HG03469 (cell line): Measurements from ENCODE around the gene PRKCE.

Experiments
- ATAC-seq: cut with Tn5 transposase; IDR thresholded peaks from one replicate; pipeline ENCODE4 v1.9.1; 2021; ENCODE audit warnings: mild to moderate bottlenecking, moderate library complexity, moderate number of reproducible peaks; ENCODE audit not compliant: unreplicated experiment

The PRKCE gene

DNA sequence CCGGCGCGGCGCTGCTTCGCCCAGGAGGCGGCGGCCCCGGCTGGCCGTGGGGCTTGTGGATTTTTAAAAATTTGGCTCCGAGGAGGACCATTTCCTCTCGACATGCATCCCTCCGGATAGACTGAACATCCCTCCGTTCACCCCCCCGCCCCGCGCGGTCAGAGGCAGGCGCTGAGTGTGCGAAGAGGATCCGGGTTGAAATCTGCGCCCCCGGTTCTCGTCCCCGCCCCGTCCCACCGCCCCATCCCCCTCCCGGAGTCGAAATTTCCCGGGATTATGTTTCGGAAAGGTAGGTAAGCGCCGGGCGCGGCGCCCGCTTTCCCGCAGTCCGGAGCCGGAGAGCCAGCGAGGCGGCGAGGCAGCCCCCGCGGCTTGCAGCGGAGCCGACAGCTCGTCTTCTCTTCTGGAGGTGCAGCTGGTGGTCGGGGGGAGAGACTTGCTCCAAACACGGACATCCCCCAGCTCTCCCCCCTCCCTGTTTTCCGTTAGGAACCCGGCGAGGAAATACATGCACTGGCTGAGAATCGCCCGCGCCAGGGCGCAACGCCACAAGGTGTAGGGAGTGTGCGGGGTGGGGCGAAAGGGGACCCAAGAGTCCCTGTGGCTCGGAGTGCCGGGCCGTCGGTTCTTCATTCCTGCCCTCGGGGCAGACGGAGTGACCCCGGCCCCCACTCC, at the start of gene PRKCE:
PRKCE (plus strand) TSS at position 261 of the 675 bp plus-strand sequence.
- no peak for ATAC-seq

DNA sequence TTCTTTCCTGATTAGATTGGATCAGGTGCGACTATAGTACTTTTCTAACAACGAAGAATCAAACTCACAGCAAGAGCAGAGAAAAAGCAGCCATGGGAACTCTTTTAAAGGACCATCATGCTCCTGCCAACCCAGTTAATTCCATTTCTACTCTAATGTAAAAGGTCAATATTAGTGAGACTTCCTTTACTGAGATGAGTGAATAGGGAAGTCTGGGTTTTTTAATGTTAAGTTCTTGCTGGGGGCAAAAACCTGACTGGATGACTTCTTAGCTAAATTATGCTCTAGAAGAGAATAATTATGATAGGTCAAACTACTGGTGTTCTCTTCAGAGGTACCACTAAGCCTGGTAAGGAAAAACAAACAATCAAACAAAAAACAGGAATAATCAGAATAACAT, 48.9 kb upstream of the PRKCE start:
- ATAC-seq, result no peak

DNA sequence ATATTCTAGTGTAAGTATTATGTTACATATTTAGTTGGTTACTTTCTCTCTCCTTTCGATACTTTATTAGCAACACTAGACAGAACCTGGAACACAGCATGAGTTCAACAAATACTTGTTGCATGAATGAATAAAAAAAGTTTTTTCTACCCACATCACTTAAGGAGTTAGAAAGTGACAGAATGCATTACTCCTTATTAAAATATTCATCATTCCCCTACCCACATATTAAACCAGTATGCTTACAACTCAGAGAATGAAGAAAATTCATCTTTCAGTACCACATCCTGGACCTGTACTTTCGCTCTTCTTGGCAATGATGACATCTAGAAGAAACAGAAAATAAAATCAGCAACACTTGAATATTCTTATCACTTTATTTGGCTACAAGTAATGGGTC, 46.4 kb upstream of the PRKCE start:
- ATAC-seq, result no peak

DNA sequence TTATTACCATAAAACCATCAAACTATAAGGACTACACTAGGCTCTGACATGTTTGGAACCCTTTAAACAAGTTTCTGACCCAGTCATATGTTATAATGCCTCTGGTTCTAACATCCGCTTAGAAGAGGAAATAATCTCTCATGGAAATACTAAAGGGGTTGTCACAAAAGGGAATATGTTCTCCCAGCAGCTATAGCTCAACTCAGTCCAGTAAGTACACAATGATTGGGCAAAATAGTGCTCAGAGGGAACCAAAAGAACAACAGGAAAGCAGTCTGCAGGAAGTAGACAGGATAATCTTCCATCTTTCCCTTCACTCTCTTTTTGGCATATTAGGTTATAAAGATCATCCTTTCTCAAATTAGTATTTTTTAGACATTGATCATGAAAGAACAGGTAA, 44.7 kb upstream of the PRKCE start:
- ATAC-seq, result no peak

DNA sequence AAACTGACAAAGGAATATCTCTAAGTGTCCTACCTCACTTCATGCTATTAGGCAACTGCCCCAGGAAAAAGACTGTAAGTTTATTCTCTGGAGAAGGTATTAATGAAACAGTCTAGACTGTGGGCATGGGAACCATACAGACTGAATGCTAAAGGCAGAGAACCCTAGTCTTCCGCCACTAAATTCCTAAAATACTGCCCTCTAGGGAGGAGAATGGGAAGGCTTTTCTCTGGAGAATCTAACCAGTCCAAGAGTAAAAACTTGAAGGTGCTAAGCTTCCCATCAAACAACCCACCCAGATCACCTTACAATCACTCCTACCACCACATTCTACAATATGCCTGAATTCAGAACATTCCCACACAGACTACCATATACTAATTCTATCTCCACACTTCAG, 43.8 kb upstream of the PRKCE start:
- no peak for ATAC-seq

DNA sequence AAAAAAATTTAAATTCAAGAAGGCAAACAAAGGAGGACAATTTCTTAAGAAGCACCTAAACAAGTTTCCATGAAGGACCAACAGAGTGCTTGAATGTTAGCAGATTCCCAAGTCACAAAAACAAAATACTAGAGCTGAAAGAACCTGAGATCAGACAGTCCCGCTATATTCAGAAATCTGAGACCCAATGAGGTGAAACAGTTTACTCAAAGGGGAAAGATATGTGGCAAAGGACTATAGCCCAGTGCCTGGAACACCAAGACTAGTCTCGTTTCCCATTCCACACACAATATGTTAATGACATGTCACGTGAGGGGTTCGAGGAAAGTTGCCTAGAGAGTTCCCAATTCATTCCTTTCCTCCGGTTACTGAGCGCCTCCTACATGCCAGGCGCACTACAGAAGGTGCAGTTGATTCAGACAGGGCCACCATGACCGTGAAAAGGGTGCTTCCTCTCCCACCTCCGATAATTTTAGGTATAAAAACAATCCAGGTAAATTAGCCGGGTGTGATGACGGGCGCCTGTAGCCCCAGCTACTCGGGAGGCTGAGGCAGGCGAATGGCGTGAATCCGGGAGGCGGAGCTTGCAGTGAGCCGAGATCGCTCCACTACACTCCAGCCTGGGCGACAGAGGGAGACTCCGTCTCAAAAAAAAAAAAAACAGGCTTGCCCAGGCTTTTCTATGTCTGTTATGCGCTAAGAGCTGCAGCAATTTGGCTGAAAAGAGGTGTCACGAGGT, 41.0 kb upstream of the PRKCE start:
- ATAC-seq, result peak; percentile 9

DNA sequence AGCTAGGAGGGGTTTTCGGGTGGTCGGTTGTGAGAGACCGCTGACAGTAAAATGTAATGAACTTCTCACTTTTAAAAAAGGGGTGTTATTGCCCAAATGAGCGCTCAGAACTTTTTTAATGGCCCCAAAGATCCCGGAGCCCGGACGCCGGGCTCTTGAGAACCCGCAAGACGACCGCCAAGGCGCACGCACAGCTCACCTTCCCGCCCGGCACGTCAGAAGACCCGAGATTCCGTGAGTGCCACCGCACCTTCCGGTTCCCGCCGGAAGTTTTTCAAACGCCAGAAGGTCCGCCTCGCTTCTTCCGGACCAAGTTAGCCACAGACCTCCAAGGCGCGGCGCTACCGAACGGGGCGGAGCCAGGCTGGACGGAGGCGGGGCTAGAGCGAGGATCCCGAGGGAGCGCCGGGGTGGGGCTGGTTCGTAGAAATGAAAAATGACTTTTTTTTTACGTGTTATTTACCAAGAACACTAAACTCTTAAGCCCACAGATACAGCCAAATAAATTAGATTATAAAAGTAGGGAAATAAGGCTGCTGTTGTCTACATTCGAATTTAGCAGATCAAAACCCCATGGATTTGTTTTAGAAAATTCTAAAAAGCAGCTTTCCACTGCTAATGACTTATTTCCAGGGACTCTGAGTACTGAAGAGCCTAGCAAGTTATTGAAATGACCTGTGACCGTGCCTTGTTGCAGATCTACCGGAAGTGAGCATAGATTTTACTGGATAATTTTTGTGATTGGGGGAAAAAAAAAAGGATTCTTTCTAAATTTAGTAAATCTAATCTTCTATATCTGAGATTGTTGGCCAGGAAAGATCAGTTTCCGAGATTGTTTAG, 40.2 kb upstream of the PRKCE start, which contains the start of gene SRBD1:
SRBD1 (minus strand) TSS at position 248 of the 840 bp plus-strand sequence. CDS start 5,826 bp downstream, outside the sequence.
- ATAC-seq, result peak; percentile 80

DNA sequence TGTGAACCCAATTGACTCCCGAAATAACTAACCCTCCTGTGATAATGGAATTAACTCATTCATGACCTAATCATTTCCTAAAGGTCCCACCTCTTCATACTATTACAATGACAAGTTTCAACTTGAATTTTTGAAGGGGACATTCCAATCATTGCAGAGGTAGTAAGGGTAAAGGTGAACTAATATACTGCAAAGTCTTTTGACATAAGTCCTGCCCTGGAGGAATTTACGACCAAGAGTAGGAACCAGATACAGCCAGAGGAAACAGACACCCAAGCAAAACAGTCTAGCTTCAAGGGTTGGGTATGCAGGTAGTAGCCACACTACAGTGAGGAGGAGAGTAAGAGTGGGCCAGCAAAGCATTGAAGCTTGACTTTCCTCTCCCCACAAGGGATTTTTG, 39.2 kb upstream of the PRKCE start:
- ATAC-seq, result no peak

DNA sequence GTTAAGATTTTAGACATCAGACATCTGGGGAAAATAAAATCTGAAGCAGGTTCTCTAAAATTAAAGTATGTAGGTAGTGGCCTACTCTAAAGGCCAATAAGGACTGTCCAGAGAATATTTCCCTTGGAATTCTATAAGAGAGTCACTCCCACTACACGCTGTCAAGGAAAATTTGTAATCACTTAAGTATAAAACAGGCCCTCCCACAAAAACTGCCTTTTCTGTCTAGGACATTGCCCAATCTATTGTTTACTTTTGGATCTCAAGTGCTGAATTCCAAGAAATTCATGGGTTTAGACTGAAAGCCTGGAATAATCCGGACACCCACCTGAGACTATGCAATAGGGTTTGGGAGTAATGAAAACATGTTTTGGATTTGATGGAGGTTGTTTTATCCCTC, 38.7 kb upstream of the PRKCE start:
- no peak for ATAC-seq

DNA sequence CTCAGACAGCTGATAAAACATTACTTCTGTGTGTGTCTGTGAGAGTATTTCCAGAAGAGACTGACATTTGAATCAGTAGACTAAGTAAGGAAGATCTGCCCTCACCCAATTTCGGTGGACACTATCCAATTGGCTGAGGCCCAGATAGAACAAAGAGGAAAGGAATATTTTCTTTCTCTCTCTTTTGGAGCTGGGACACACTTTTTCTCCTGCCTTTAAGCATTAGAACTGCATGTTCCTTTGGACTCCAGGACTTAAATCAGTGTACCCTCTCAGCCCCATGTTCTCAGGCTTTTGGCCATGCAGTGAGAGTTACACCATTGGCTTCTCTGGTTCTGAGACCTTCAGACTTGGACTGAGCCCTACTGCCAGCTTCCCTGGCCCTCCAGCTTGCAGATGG, 37.1 kb upstream of the PRKCE start:
- no peak for ATAC-seq

DNA sequence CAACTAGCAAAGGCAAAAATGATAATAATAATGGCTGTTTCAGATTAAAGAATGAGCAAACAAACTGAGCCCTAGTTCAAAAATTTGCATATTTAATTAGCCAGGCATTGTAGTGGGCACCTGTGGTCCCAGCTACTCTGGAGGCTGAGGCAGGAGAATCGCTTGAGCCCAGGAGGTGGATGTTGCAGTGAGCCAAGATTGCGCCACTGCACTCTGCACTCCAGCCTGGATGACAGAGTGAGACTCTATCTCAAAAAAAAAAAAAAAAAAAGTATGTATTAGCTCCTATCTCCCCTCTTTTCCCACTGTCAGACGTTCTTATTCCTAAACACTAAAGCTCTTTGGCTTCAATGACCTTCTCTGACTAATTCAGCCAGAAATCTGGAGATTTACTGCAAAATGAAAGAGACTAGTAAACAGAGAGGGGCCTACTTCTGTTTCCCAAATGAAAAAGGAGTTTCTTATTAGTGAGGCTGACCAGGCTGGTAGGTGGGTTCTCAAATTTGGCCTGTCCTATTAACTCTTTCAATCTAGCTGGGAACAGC, 36.5 kb upstream of the PRKCE start:
- ATAC-seq, result no peak

DNA sequence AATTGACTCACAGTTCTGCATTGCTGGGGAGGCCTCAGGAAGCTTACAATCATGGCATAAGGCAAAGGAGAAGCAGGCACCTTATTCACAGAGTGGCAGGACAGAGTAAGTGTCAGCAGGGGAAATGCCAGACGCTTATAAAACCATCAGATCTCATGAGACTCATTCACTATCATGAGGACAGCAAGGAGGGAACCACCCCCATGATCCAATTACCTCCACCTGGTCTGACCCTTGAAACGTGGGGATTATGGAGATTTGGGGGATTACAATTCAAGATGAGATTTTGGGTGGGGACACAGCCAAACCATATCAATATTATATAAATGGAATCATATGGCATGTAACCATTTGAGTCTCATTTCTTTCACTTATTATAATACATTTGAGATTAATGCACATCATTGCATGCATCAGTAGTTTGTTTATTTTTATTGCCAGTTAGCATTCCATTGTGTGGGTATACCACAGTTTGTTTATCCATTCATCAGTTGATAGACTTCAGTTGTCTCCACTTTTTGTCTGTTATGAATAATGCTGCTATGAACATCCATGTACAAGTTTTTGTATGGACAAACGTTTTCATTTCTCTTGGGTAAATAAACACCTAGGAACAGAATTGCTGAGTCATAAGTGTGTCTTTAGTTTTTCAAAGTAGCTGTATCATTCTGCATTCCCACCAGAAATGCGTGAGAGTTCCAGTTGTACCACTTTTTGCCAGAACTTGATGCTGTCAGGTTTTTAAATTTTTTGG, 34.6 kb upstream of the PRKCE start:
- ATAC-seq, result no peak

DNA sequence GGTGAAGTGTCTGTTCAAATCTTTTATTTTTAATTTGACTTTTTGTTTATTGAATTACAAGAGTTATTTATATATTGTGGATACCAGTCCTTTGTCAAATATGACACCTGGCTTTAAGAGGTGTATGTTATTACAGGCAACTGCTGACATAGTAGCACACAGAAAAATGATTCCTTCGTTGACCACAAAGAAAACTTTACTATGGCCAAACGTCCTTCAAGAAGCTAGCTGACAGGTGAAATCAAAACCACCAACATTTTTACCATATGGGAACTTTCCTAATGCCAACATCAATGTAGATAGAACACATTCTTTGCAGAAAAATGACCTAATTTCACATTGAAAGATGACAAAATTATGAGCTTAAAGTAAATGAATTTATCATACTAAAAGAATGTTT, 34.0 kb upstream of the PRKCE start:
- no peak for ATAC-seq

DNA sequence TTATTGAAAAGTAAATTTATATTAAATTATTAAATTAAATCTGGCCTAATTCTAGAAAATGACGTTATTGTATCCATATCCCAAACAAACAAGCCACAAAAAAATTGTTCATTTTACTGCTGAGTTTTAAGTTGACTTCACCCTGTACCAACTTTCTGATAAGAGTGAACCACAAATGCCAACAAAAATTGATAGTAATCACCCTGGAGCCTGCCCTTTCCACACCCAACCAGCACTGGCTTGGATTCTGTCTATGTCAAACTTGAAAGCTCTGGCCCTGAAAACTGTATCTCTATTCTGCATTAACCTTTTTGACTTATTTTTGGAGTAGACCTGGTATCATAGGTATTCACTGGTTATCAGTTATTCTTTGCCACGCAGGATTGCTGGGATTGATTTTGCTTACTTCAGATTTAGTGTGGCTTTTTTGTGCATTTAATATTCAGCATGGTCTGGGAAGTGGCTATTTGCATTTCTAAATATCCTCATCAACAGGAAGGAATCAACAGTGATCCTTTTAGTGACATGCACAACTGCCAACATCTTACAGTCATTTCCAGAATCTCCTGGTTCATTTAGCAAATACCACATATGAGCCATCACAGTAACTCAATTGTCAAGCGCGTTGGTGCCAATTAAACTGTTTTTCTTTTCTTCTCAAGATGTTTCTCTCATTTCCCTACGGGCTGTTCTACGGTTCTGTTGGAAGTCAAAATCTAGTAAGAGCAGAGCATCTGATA, 29.0 kb upstream of the PRKCE start:
- no peak for ATAC-seq

DNA sequence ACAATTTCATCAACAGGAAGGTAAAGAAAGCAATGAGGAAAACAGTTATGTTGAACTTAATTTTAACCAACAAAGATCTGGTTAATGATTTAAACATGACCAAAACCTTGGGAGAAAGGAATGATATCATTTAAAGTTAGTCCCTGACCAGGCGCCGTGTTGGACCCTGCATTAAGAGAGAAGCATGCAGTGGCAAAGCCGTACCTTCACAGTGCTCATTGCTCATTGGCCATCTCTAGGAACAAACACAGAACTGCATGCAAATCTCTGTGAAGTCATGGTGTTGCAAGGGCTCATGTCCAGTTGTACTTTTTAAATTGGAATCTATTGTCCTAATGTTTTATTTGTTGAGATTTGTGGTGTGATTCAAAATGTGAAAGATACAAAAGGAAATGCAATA, 28.4 kb upstream of the PRKCE start:
- no peak for ATAC-seq

DNA sequence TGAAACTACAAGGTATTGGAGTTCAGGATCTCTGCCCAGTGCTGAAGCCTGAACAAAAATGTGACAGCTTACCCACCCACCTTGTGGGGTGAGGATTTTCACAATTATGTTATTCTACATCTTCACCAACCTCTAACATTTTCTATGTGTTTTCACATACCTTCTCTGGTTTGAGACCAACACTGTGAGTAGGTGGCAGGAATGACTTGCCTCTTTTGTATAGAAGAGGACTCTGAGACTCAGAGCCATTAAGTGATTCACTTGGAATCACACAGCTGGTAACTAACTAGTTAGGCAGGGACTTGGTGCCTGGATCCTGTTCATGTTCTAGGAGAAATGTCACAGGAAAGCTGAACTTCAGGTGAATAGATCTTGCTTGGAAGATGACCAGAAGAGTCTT, 25.7 kb upstream of the PRKCE start:
- ATAC-seq, result no peak

DNA sequence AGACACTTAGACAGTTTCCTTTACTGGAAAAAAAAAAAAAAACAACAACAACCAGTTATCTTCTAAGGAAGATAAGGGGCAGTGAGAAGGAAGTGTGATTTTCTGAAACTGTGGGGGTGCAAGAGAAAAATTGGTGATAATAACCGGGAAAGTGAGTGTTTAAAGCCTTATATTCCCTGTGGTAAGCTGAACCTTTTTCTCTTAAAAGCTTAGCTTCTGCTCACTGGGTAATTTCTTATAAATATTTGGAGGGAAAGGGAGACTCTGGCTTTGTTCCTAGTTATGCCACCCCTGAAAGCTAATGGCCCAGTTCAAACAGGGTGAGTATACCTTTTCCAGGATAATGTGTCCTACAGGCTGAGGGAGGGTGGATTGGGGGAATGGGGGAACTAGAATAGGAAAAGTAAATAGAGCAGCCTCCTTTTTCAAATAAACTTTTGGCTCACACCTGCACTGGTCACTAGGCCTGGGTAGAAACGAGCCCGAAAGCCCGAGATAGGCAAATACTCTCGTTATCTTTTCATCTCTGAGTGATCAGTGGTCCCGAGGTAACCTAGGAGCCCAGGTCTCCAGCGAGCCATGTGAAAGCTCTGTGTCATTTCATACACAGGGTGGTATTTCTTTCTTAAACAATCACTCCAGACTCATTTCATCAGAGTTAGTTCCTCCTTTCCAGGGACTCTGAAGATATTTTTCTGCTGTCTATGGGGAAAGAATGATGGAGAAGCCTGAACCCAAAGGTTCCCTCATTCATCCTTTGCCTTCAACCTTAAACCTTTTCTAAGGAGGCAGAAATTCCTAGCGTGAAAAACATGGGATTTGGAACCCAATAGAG, 24.9 kb upstream of the PRKCE start:
- no peak for ATAC-seq

DNA sequence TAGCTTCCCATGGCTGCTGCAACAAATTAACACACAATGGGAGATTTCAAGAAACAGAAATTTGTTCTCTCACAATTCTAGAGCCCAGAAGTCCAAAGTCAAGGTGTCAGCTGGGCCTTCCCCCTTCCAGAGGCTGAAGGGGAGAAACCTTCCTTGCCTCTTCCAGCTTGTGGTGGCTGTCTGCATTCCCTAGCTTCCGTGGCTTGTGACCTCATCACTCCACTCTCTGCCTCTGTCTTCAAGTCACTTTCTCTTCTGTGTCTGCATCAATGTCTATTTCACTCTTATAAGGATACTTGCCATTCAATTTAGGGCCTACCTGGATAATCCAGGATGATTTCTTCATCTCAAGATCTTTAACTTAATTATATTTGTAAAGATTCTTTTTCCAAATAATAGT, 23.6 kb upstream of the PRKCE start:
- no peak for ATAC-seq

DNA sequence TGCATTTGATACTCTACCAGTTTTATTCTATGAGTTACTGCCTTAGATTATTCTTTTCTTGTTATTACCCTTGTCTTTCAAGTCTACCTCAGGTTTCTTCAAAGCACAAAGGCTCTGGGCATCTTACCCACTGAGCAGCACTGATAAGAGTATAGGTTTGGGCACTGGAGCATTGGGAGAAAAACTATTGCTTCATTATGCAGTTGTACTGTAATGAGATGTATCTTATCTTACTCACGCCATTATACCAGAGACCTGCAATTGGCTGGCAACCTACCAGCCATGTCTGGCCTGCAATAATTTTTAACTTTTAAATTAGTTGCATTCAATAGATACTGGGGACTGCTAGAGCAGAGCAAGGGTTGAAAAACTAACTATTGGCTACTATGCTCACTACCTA, 21.5 kb upstream of the PRKCE start:
- ATAC-seq, result no peak
